Activated CD8-positive, alpha-beta T cell treated with anti-CD3 and anti-CD28 coated beads, Interleukin-2, amount 10 ng/mL, durations not matched to agents 7 days and 5 days (primary cell): ENCODE measurements around the gene DNAJC13. TPM values are rescaled to one million over a fixed set of nuclear protein-coding genes. Genes with fewer than 3 reads are reported as not detected.
"Not testable (repeated sequence)": the region's sequence is repeated elsewhere in the genome, so short reads cannot be mapped to it uniquely, and the experiment has no call there.

Experiments
- ATAC-seq: fragments of 150-1000 bp; cut with Tn5 transposase; one replicate; pipeline ENCODE4 v1.10.0; 2021; ENCODE audit warnings: moderate library complexity
- CTCF ChIA-PET: fragments of 350-600 bp; sonication (Branson Sonifier 250); formaldehyde crosslinking; loops from one replicate; lab custom pipeline; 2021; ENCODE audit warnings: antibody characterized with exemption; lab: Charles Lee
- POLR2A ChIA-PET: fragments of 350-600 bp; sonication (Branson Sonifier 250); formaldehyde crosslinking; loops from one replicate; lab custom pipeline; 2021; ENCODE audit warnings: antibody characterized with exemption; lab: Charles Lee
- DNase-seq: peaks from one replicate; pipeline ENCODE4 v3.0.0-alpha.2; 2020
- H3K27ac Mint-ChIP-seq: one replicate; pipeline ENCODE4 v1.8.0; 2021; ENCODE audit warnings: mild to moderate bottlenecking, mixed read lengths
- H3K27me3 Mint-ChIP-seq: one replicate; pipeline ENCODE4 v1.8.0; 2021; ENCODE audit warnings: low read depth, mixed read lengths
- H3K36me3 Mint-ChIP-seq: one replicate; pipeline ENCODE4 v1.8.0; 2021; ENCODE audit warnings: low read depth, mixed read lengths
- H3K4me1 Mint-ChIP-seq: one replicate; pipeline ENCODE4 v1.8.0; 2021; ENCODE audit warnings: low read depth, mixed read lengths
- H3K4me3 Mint-ChIP-seq: one replicate; pipeline ENCODE4 v1.8.0; 2021; ENCODE audit warnings: mild to moderate bottlenecking, mixed read lengths
- H3K9me3 Mint-ChIP-seq: one replicate; pipeline ENCODE4 v1.8.0; 2022; ENCODE audit warnings: mixed read lengths; ENCODE audit not compliant: insufficient read depth
- total RNA-seq, 2 experiments: library from RNA; stranded (reverse); gene quantifications; one replicate each; pipeline ENCODE4 v1.2.3, GENCODE V29; 2021

DNAJC13 gene
- total RNA-seq: 10 to 100 TPM; 34.3 to 38.4 TPM

GRCh38 chr3:132416807-132417694, at the start of gene DNAJC13:
Gene DNAJC13, plus strand, starts transcription at chr3:132417502. Its CDS starts 17,049 bp downstream, at chr3:132434551.
- DNase-seq: peak; percentile 94

GRCh38 chr3:132368515-132368914, 48.8 kb upstream of the DNAJC13 start:
- no peaks in the 10 kb centered on the region for H3K9me3 Mint-ChIP-seq
- H3K27ac Mint-ChIP-seq: no peak overlapping the region
- no peak for ATAC-seq
- no peaks in the 10 kb centered on the region for H3K36me3 Mint-ChIP-seq
- H3K4me3 Mint-ChIP-seq: no peak overlapping the region
- ChIA-PET CTCF (no interaction called here), POLR2A (no interaction called here)
- peaks cover 9% of the 10 kb centered on the region for H3K27me3 Mint-ChIP-seq
- DNase-seq: no peak
- no peaks in the 10 kb centered on the region for H3K4me1 Mint-ChIP-seq

More at GRCh38 chr3:132416807-132417694, at the start of gene DNAJC13:
- peak; percentile 96 for ATAC-seq
- peaks cover 15% of the 10 kb centered on the region for H3K36me3 Mint-ChIP-seq
- CTCF ChIA-PET: interaction anchor here (1.1 to 2.5 kb wide), 4 partner anchors 16 to 119 kb away, joined by 3 to 7 read pairs (median 4); no protein-coding TSS in a partner anchor
- POLR2A ChIA-PET: interaction anchor here (0.6 to 2.2 kb wide), 11 partner anchors 15 to 1391 kb away, joined by 3 to 9 read pairs (median 4); partner anchors contain the start of genes ACAD11, ASTE1 and NEK11
- H3K4me1 Mint-ChIP-seq: peaks cover 26% of the 10 kb centered on the region
- peak within 1 kb of the TSS; percentile 99 for H3K4me3 Mint-ChIP-seq
- peak within 1 kb of the TSS; percentile 97 for H3K27ac Mint-ChIP-seq
- H3K27me3 Mint-ChIP-seq: peaks cover 1% of the 10 kb centered on the region
- H3K9me3 Mint-ChIP-seq: no peaks in the 10 kb centered on the region

GRCh38 chr3:132368962-132369361, 48.3 kb upstream of the DNAJC13 start:
- ChIA-PET CTCF (no interaction called here), POLR2A (no interaction called here)
- no peak overlapping the region for H3K4me3 Mint-ChIP-seq

GRCh38 chr3:132376945-132377354, 40.4 kb upstream of the DNAJC13 start:
- H3K27ac Mint-ChIP-seq, H3K27me3 Mint-ChIP-seq, ATAC-seq, H3K4me3 Mint-ChIP-seq, H3K4me1 Mint-ChIP-seq, H3K36me3 Mint-ChIP-seq, H3K9me3 Mint-ChIP-seq, DNase-seq, POLR2A ChIA-PET, CTCF ChIA-PET: not testable (repeated sequence)

More at GRCh38 chr3:132368962-132369361, 48.3 kb upstream of the DNAJC13 start:
- Mint-ChIP-seq H3K27ac (no peak overlapping the region), H3K4me1 (no peaks in the 10 kb centered on the region), H3K27me3 (peaks cover 9% of the 10 kb centered on the region), H3K9me3 (no peaks in the 10 kb centered on the region), H3K36me3 (no peaks in the 10 kb centered on the region)
- ATAC-seq (no peak), DNase-seq (no peak)

- Mint-ChIP-seq H3K27me3 (peaks cover 2% of the 10 kb centered on the region), H3K4me3 (no peak overlapping the region), H3K27ac (no peak overlapping the region), H3K9me3 (no peaks in the 10 kb centered on the region), H3K4me1 (no peaks in the 10 kb centered on the region), H3K36me3 (no peaks in the 10 kb centered on the region)
- no peak for ATAC-seq
- ChIA-PET CTCF (no interaction called here), POLR2A (no interaction called here)
- DNase-seq: no peak
Observed at GRCh38 chr3:132378048-132378762, 39.1 kb upstream of the DNAJC13 start.

GRCh38 chr3:132378846-132379245, 38.5 kb upstream of the DNAJC13 start:
- H3K4me1 Mint-ChIP-seq: no peaks in the 10 kb centered on the region

GRCh38 chr3:132380920-132381319, 36.4 kb upstream of the DNAJC13 start:
- POLR2A ChIA-PET: no interaction called here
- Mint-ChIP-seq H3K4me1 (no peaks in the 10 kb centered on the region), H3K27me3 (peaks cover 2% of the 10 kb centered on the region), H3K9me3 (no peaks in the 10 kb centered on the region), H3K4me3 (no peak overlapping the region), H3K27ac (no peak overlapping the region), H3K36me3 (no peaks in the 10 kb centered on the region)
- CTCF ChIA-PET: no interaction called here
- ATAC-seq: no peak
- DNase-seq: no peak

More at GRCh38 chr3:132378846-132379245, 38.5 kb upstream of the DNAJC13 start:
- peaks cover 2% of the 10 kb centered on the region for H3K27me3 Mint-ChIP-seq
- ATAC-seq (no peak), DNase-seq (no peak)
- no peaks in the 10 kb centered on the region for H3K9me3 Mint-ChIP-seq
- POLR2A ChIA-PET: no interaction called here
- no peak overlapping the region for H3K4me3 Mint-ChIP-seq
- CTCF ChIA-PET: no interaction called here
- H3K36me3 Mint-ChIP-seq: no peaks in the 10 kb centered on the region
- H3K27ac Mint-ChIP-seq: no peak overlapping the region

- DNase-seq (no peak), ATAC-seq (no peak)
- CTCF ChIA-PET: no interaction called here
- no peaks in the 10 kb centered on the region for H3K4me1 Mint-ChIP-seq
- no peaks in the 10 kb centered on the region for H3K9me3 Mint-ChIP-seq
- H3K4me3 Mint-ChIP-seq: no peak overlapping the region
- H3K27ac Mint-ChIP-seq: no peak overlapping the region
- H3K27me3 Mint-ChIP-seq: peaks cover 2% of the 10 kb centered on the region
- POLR2A ChIA-PET: no interaction called here
- no peaks in the 10 kb centered on the region for H3K36me3 Mint-ChIP-seq
Observed at GRCh38 chr3:132381348-132381944, 35.9 kb upstream of the DNAJC13 start.

GRCh38 chr3:132382267-132382666, 35.0 kb upstream of the DNAJC13 start:
- ChIA-PET POLR2A (no interaction called here), CTCF (no interaction called here)
- H3K4me1 Mint-ChIP-seq: no peaks in the 10 kb centered on the region
- H3K36me3 Mint-ChIP-seq: no peaks in the 10 kb centered on the region
- ATAC-seq (no peak), DNase-seq (no peak)
- no peaks in the 10 kb centered on the region for H3K9me3 Mint-ChIP-seq
- H3K27ac Mint-ChIP-seq: no peak overlapping the region
- H3K4me3 Mint-ChIP-seq: no peak overlapping the region
- H3K27me3 Mint-ChIP-seq: peaks cover 3% of the 10 kb centered on the region

GRCh38 chr3:132382688-132383194, 34.6 kb upstream of the DNAJC13 start:
- peaks cover 5% of the 10 kb centered on the region for H3K27me3 Mint-ChIP-seq
- ChIA-PET POLR2A (no interaction called here), CTCF (no interaction called here)
- no peak for DNase-seq
- H3K9me3 Mint-ChIP-seq: no peaks in the 10 kb centered on the region
- H3K4me1 Mint-ChIP-seq: no peaks in the 10 kb centered on the region
- no peak overlapping the region for H3K27ac Mint-ChIP-seq
- no peaks in the 10 kb centered on the region for H3K36me3 Mint-ChIP-seq
- no peak overlapping the region for H3K4me3 Mint-ChIP-seq
- no peak for ATAC-seq

GRCh38 chr3:132386259-132386658, 31.0 kb upstream of the DNAJC13 start:
- ChIA-PET POLR2A (no interaction called here), CTCF (no interaction called here)
- Mint-ChIP-seq H3K4me3 (no peak overlapping the region), H3K9me3 (no peaks in the 10 kb centered on the region), H3K27me3 (peaks cover 3% of the 10 kb centered on the region), H3K27ac (no peak overlapping the region), H3K36me3 (no peaks in the 10 kb centered on the region), H3K4me1 (no peaks in the 10 kb centered on the region)
- no peak for ATAC-seq
- no peak for DNase-seq
